BLaER1 (cell line): Measurements from ENCODE around the gene CABLES1.
"Not testable (repeated sequence)": the region's sequence is repeated elsewhere in the genome, so short reads cannot be mapped to it uniquely, and the experiment has no call there.

ENCODE experiments used
- H3K27ac ChIP-seq: shearing (Covaris generic); formaldehyde crosslinking; 2 replicates; pipeline ENCODE4 v1.8.1; 2022
- H3K27me3 ChIP-seq: shearing (Covaris generic); formaldehyde crosslinking; 2 replicates; pipeline ENCODE4 v1.8.1; 2022
- H3K36me3 ChIP-seq: shearing (Covaris generic); formaldehyde crosslinking; 2 replicates; pipeline ENCODE4 v1.8.1; 2022
- H3K4me1 ChIP-seq: shearing (Covaris generic); formaldehyde crosslinking; 2 replicates; pipeline ENCODE4 v1.8.1; 2022
- H3K4me2 ChIP-seq: shearing (Covaris generic); formaldehyde crosslinking; 2 replicates; pipeline ENCODE4 v1.8.1; 2022
- H3K4me3 ChIP-seq: shearing (Covaris generic); formaldehyde crosslinking; 2 replicates; pipeline ENCODE4 v1.8.1; 2022
- H3K9ac ChIP-seq: shearing (Covaris generic); formaldehyde crosslinking; 2 replicates; pipeline ENCODE4 v1.8.1; 2022
- H3K9me3 ChIP-seq: shearing (Covaris generic); formaldehyde crosslinking; 2 replicates; pipeline ENCODE4 v1.8.1; 2022
- H4K20me1 ChIP-seq: shearing (Covaris generic); formaldehyde crosslinking; 2 replicates; pipeline ENCODE4 v1.8.1; 2022
- Cebpa-rat ChIP-seq: shearing (Covaris generic); IDR thresholded peaks from 2 replicates; pipeline ENCODE4 v1.8.1; 2022

Gene CABLES1

DNA sequence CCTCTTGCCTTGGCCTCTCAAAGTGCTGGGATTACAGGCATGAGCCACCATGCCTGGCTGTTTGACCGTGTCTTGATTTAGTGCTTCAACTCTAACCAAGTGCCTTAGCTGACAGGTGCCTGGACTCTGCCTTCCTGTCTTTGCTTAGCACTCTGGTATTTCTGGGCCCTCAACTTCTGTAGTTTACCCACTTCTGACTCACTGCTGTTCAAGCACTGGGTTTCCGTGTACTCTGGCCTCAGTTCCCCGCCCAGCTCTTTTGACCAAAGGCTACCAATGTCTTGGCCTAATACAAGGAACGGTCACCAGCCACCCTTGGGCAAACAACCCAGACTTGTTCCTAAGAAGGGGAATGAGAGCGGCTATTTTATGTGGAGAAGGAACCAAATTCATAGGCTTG is 35.7 kb upstream of the CABLES1 start:
- Histone ChIP-seq H3K9me3 (no peaks in the 10 kb centered on the region), H3K4me1 (no peaks in the 10 kb centered on the region), H3K4me3 (no peak overlapping the region), H3K4me2 (no peak overlapping the region), H3K27me3 (no peaks in the 10 kb centered on the region), H4K20me1 (no peaks in the 10 kb centered on the region), H3K9ac (no peak overlapping the region), H3K27ac (no peak overlapping the region), H3K36me3 (no peaks in the 10 kb centered on the region)
- no peak for TF ChIP-seq Cebpa-rat

DNA sequence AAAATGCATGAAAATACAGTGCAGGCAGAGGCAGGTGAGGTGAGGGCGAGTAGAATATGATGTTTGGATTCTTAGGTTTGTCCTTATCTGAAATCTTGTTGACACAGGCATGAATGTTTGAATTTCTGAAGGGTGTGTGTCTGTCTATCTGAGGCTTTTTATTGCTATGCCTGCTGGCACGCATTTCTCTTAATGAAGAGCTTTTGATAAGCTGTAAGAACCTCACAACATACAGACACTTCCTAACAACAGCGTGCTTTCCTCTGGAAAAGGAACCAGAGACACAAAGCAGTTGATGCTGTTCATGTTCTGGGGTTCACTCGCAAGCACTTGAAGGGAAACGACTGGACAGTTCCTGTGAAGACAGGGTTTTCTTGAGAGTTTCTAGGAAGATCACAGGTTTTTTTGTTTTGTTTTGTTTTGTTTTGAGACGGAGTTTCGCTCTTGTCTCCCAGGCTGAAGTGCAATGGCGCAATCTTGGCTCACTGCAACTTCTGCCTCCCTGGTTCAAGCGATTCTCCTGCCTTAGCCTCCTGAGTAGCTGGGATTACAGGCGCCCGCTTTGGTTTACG is 33.3 kb upstream of the CABLES1 start:
- no peak overlapping the region for H3K9ac ChIP-seq
- H3K4me2 ChIP-seq = no peak overlapping the region
- H3K9me3 ChIP-seq = no peaks in the 10 kb centered on the region
- peaks cover 17% of the 10 kb centered on the region for H3K4me1 ChIP-seq
- TF ChIP-seq Cebpa-rat = no peak
- no peak overlapping the region for H3K4me3 ChIP-seq
- H3K27ac ChIP-seq = no peak overlapping the region
- H3K36me3 ChIP-seq = no peaks in the 10 kb centered on the region
- H4K20me1 ChIP-seq = no peaks in the 10 kb centered on the region
- H3K27me3 ChIP-seq = no peaks in the 10 kb centered on the region

DNA sequence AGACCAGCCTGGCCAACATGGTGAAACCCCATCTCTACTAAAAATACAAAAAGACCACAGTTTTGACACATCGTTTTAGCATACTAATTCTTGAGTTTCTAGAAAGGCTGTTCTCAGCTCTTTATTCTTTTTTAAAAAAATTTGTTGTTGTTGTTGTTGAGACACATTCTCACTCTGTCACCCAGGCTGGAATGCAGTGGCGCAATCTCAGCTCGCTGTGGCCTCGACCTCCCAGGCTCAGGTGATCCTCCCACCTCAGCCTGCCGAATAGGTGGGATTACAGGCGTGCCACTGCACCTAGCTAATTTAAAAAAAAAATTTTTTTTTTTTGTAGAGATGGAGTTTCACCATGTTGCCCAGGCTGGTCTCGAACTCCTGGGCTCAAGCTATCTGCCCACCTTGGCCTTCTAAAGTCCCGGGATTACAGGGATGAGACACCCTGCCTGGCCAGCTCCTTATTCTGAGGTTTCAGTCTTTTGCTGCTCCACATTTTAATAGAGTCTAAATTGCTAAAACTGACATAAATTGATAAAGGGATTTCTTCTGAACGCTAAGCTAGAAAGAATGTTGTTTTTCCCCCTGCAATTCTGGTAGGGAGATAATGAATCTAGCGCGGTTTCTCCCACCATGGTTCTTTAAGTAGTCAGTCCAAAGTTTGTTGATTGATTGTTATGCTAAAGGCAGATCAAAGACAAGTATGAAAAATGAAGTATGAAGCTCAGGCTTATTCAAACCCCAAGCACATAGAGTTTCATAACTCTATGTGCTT is 32.6 kb upstream of the CABLES1 start:
- Histone ChIP-seq H3K4me2 (no peak overlapping the region), H3K4me3 (no peak overlapping the region), H3K36me3 (no peaks in the 10 kb centered on the region), H3K9ac (no peak overlapping the region), H3K27ac (no peak overlapping the region), H4K20me1 (no peaks in the 10 kb centered on the region), H3K27me3 (no peaks in the 10 kb centered on the region), H3K4me1 (peaks cover 24% of the 10 kb centered on the region), H3K9me3 (no peaks in the 10 kb centered on the region)
- no peak for TF ChIP-seq Cebpa-rat

DNA sequence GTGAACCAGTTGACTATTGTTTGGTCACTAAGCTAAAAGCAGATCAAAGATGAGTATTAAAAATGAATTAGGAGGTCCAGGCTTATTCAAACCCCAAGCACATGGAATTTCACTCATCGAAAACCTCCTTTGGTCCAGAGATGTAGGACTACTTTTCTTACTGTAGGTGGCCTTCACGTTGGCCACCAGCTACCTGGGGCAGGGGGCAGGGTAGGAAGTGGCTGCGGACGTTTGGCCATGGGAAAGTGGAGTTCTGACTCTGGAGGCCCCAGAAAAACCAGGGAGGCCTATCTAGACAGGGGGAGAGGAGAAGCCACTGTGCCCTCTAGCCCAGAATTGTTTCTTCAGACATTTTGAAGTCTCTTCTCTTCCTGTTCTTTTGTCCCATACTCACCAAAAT is 31.8 kb upstream of the CABLES1 start:
- no peak for TF ChIP-seq Cebpa-rat
- Histone ChIP-seq H4K20me1 (no peaks in the 10 kb centered on the region), H3K4me1 (peaks cover 30% of the 10 kb centered on the region), H3K36me3 (no peaks in the 10 kb centered on the region), H3K27me3 (no peaks in the 10 kb centered on the region), H3K9ac (no peak overlapping the region), H3K4me3 (no peak overlapping the region), H3K27ac (no peak overlapping the region), H3K4me2 (no peak overlapping the region), H3K9me3 (no peaks in the 10 kb centered on the region)

DNA sequence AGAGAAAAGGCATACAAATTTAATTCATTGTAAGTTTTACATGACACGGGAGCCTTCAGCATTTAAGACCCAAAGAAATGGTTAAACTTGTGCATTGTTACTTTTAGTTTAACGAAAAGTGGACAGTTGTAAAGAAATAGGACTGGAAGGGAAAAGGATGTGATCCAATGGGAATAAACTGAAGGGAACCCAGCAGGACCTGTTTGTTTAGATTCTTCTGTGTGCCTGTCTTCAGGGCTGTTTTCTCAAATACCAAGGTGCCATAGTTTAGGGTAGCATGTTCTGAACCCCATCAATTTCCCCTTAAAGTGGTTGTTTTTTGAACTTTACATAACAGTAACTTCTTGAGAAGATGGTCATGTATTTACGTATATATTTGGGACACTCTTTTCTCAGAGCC is 30.3 kb upstream of the CABLES1 start:
- Histone ChIP-seq H3K9ac (no peak overlapping the region), H3K27me3 (no peaks in the 10 kb centered on the region), H3K36me3 (no peaks in the 10 kb centered on the region), H3K4me2 (no peak overlapping the region), H3K27ac (no peak overlapping the region), H4K20me1 (no peaks in the 10 kb centered on the region), H3K4me1 (peaks cover 30% of the 10 kb centered on the region), H3K4me3 (no peak overlapping the region), H3K9me3 (no peaks in the 10 kb centered on the region)
- no peak for TF ChIP-seq Cebpa-rat

DNA sequence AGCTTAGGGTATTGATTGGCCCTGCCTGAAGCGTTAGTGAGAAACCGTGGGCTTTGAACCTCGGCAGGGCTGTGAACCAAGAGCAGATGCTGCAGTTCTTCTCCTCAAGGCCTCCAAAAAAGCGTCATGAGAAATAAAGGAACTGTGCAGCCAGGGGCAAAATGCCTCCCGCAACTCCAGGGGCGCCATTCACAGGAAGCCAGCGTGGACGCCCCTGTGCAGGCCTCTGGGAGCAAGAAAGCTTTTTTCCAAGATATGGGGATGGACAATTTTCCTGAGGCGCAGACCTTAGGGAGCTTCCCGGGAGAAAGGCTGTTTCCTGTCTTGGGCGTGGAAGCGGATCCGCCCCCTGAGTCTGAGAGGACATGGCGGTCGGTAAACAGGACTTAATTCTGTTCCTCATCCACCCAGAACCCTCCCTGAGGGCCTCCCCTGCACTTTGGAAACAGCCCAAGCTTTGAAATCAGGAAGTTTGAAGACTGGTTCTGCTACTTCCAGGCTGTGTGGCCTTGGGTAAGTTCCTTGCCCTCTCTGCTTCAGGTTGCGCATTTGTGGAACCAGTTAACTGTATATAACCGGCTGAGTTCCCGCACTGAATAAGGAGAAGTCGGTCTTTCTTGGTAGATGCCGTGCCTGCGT is 29.6 kb upstream of the CABLES1 start:
- Histone ChIP-seq H3K4me2 (peak overlapping the region; percentile 60), H4K20me1 (no peaks in the 10 kb centered on the region), H3K9ac (no peak overlapping the region), H3K9me3 (no peaks in the 10 kb centered on the region), H3K4me3 (no peak overlapping the region), H3K4me1 (peaks cover 30% of the 10 kb centered on the region), H3K27me3 (no peaks in the 10 kb centered on the region), H3K27ac (no peak overlapping the region), H3K36me3 (no peaks in the 10 kb centered on the region)
- TF ChIP-seq Cebpa-rat = no peak

DNA sequence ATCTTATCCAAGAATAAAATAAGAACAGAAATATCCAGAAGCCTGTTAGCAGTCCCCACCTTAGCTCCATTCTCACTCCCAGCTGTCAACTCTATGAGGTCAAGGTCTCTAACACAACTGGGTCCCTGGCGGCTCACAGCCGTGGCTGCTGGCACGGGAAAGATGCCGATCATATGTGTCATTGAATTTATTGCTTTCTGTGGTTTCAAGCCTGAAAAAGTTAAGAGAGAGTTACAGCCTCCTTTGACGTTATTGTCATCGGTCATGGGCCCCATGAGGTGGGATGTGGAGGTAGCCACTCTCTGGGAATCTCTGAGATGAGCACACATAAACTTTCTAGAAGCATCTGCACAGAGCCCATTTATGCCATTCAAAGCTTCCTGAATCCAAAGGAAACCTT is 28.7 kb upstream of the CABLES1 start:
- H4K20me1 ChIP-seq = no peaks in the 10 kb centered on the region

DNA sequence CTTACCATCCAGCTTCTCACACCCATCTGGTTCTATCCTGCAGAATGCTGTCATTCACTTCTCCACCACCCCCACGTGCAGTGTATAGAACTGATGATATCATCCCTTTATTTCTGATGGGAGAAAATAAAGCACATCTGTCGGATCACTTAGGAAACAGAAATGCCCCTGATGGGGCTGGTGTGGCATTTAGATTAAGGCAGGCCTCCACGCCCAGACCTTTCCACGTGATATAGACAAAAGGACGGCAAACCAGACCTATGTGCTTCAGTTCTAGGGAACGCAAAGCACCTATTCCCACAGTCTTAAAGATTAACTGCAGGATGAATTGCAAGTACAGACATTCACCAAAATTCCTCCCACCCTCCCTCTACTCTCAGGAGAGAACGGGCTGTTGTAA is 27.6 kb upstream of the CABLES1 start:
- no peaks in the 10 kb centered on the region for H3K27me3 ChIP-seq
- TF ChIP-seq Cebpa-rat = no peak
- H3K4me1 ChIP-seq = peaks cover 30% of the 10 kb centered on the region
- H3K4me2 ChIP-seq = peak overlapping the region; percentile 60
- H3K9me3 ChIP-seq = peaks cover 4% of the 10 kb centered on the region; the same call in 1 of the 2 replicates
- H4K20me1 ChIP-seq = no peaks in the 10 kb centered on the region
- H3K9ac ChIP-seq = no peak overlapping the region
- no peaks in the 10 kb centered on the region for H3K36me3 ChIP-seq
- H3K27ac ChIP-seq = no peak overlapping the region
- no peak overlapping the region for H3K4me3 ChIP-seq

More for the DNA sequence above, 28.7 kb upstream of the CABLES1 start:
- Histone ChIP-seq H3K4me3 (no peak overlapping the region), H3K27ac (no peak overlapping the region), H3K36me3 (no peaks in the 10 kb centered on the region), H3K9me3 (no peaks in the 10 kb centered on the region), H3K4me2 (peak overlapping the region; percentile 60), H3K9ac (no peak overlapping the region), H3K4me1 (peaks cover 30% of the 10 kb centered on the region), H3K27me3 (no peaks in the 10 kb centered on the region)
- TF ChIP-seq Cebpa-rat = no peak

DNA sequence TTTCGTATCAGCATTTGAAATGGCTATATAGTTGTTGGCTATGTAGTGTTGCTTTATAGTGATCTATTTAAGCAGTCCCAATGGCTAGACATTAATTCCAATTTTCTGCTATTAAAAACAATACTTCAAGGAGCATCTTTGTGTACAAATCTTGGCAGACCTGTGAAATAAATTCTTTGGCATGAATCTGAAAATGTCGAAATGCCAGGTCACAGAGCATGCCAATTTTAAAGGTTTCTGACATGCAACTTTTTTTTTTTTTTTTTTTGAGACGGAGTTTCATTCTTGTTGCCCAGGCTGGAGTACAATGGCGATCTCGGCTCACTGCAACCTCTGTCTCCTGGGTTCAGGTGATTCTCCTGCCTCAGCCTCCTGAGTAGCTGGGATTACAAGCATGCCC is 26.8 kb upstream of the CABLES1 start:
- no peaks in the 10 kb centered on the region for H3K36me3 ChIP-seq
- H3K27ac ChIP-seq = no peak overlapping the region
- H3K9me3 ChIP-seq = peaks cover 4% of the 10 kb centered on the region; the same call in 1 of the 2 replicates
- no peaks in the 10 kb centered on the region for H4K20me1 ChIP-seq
- no peak for TF ChIP-seq Cebpa-rat
- no peak overlapping the region for H3K4me3 ChIP-seq
- no peak overlapping the region for H3K4me2 ChIP-seq
- peaks cover 30% of the 10 kb centered on the region for H3K4me1 ChIP-seq
- no peak overlapping the region for H3K9ac ChIP-seq
- H3K27me3 ChIP-seq = no peaks in the 10 kb centered on the region

DNA sequence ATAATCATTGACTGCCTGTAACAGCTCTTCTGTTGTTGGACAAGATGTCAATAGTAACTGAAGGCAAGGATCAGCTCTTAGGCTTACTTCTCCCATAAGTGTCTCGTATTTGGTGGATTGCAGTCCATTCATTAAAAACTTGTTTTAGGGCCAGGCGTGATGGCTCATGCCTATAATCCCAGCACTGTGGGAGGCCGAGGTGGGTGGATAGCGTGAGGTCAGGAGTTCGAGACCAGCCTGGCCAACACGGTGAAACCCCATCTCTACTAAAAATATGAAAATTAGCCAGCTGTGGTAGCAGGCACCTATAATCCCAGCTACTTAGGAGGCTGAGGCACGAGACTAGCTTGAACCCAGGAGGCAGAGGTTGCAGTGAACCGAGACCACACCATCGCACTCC is 26.1 kb upstream of the CABLES1 start:
- not testable (repeated sequence) for H3K36me3 ChIP-seq, H3K27ac ChIP-seq, H4K20me1 ChIP-seq, H3K27me3 ChIP-seq, H3K4me3 ChIP-seq, H3K9me3 ChIP-seq, H3K4me2 ChIP-seq, H3K9ac ChIP-seq
- peaks cover 32% of the 10 kb centered on the region for H3K4me1 ChIP-seq
